Coronary artery (tissue), 2 donors: Measurements from ENCODE around the gene RBKS.

Experiments
- DNase-seq: peaks from one replicate; pipeline ENCODE4 v3.0.0-alpha.2; 2017; ENCODE audit warnings: low spot score
- H3K27ac ChIP-seq, 2 donors: fragments of 200-600 bp; sonication (generic); one replicate each; pipeline ENCODE4 v1.5.1; 2016 to 2019
- H3K4me3 ChIP-seq: fragments of 200-600 bp; sonication (generic); 2 replicates; pipeline ENCODE4 v1.5.1; 2016; ENCODE audit warnings: mild to moderate bottlenecking, moderate library complexity
- TF ChIP-seq, protein P1 (sequence below): fragments of 200-600 bp; sonication (generic); IDR thresholded peaks from one replicate; pipeline ENCODE4 v1.5.1; 2019; ENCODE audit warnings: antibody characterized with exemption

Gene RBKS

GRCh38 chr2:27810455-27810854 lies 79.7 kb downstream of the RBKS start:
- TF ChIP-seq, protein P1, sequence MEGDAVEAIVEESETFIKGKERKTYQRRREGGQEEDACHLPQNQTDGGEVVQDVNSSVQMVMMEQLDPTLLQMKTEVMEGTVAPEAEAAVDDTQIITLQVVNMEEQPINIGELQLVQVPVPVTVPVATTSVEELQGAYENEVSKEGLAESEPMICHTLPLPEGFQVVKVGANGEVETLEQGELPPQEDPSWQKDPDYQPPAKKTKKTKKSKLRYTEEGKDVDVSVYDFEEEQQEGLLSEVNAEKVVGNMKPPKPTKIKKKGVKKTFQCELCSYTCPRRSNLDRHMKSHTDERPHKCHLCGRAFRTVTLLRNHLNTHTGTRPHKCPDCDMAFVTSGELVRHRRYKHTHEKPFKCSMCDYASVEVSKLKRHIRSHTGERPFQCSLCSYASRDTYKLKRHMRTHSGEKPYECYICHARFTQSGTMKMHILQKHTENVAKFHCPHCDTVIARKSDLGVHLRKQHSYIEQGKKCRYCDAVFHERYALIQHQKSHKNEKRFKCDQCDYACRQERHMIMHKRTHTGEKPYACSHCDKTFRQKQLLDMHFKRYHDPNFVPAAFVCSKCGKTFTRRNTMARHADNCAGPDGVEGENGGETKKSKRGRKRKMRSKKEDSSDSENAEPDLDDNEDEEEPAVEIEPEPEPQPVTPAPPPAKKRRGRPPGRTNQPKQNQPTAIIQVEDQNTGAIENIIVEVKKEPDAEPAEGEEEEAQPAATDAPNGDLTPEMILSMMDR: no peak
- no peak for DNase-seq
- H3K4me3 ChIP-seq: no peak overlapping the region
- H3K27ac ChIP-seq: no peak overlapping the region

GRCh38 chr2:27809761-27810241 lies 80.4 kb downstream of the RBKS start:
- TF ChIP-seq, protein P1: no peak
- DNase-seq: no peak
- H3K4me3 ChIP-seq: no peak overlapping the region
- H3K27ac ChIP-seq: no peak overlapping the region

GRCh38 chr2:27808984-27809383 lies 81.2 kb downstream of the RBKS start:
- no peak for DNase-seq

DNA sequence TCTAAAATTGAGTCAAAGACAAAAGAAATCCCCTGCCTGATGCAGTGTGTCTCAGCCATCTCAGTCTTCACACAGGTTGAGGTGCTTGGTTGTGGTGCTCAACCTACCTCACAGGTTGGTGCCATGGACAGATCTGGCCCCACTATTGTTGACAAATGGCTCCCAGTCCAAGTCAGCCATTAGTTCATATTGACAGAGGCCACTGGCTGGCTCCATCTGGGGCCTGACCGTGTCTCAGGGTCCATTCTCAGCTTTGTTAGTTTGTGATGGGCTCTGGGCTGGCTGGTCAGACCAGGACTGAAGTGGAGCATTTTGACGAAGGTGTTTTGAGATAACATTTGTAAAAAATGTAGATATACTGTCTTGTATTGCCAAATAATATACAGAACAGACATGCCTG lies 81.8 kb downstream of the RBKS start:
- H3K27ac ChIP-seq: no peak overlapping the region
- no peak for DNase-seq
- TF ChIP-seq, protein P1: no peak

More at GRCh38 chr2:27808984-27809383, 81.2 kb downstream of the RBKS start:
- Histone ChIP-seq H3K27ac (no peak overlapping the region), H3K4me3 (no peak overlapping the region)
- TF ChIP-seq, protein P1: no peak

GRCh38 chr2:27807476-27807875 lies 82.7 kb downstream of the RBKS start:
- H3K27ac ChIP-seq: no peak overlapping the region
- H3K4me3 ChIP-seq: no peak overlapping the region
- TF ChIP-seq, protein P1: no peak
- no peak for DNase-seq

More for the DNA sequence above, 81.8 kb downstream of the RBKS start:
- H3K4me3 ChIP-seq: no peak overlapping the region

GRCh38 chr2:27806311-27807059 lies 83.7 kb downstream of the RBKS start:
- DNase-seq: no peak

More at GRCh38 chr2:27806311-27807059, 83.7 kb downstream of the RBKS start:
- TF ChIP-seq, protein P1: no peak
- Histone ChIP-seq H3K27ac (no peak overlapping the region), H3K4me3 (no peak overlapping the region)
